Endothelial cell of umbilical vein (primary cell): ENCODE results near the gene RBM38. TPM values are rescaled to one million over a fixed set of nuclear protein-coding genes. Genes with fewer than 3 reads are reported as not detected.

ENCODE experiments used
- BruUV-seq: library from RNA; stranded (reverse); fragments of 400-500 nt; replicated peaks from 2 replicates; lab custom pipeline; 2021; lab: Mats Ljungman, UMichigan
- CTCF ChIA-PET: fragments of 300-600, 350-600 bp; sonication (Branson Sonifier 250); formaldehyde crosslinking; loops from one replicate; lab custom pipeline; 2021; ENCODE audit warnings: antibody characterized with exemption, inconsistent platforms; lab: Charles Lee
- POLR2A ChIA-PET: fragments of 300-600, 350-600 bp; sonication (Branson Sonifier 250); formaldehyde crosslinking; loops from one replicate; lab custom pipeline; 2021; ENCODE audit warnings: antibody characterized with exemption, inconsistent platforms; lab: Charles Lee
- DNase-seq: peaks from one replicate; pipeline ENCODE4 v3.0.0-alpha.2; 2011; ENCODE audit warnings: low read depth, low spot score
- FAIRE-seq: peaks from 2 replicates; lab custom pipeline; 2011; peaks lifted over from hg19 to GRCh38; lab: Jason Lieb, UNC
- H2AFZ ChIP-seq: 2 replicates; pipeline ENCODE4 v1.6.0; 2012; ENCODE audit warnings: low read depth, low read length, control low read depth, inconsistent platforms
- H3K27ac ChIP-seq: 2 replicates; pipeline ENCODE4 v1.5.1; 2011; ENCODE audit warnings: low read depth, mild to moderate bottlenecking, control low read depth, low read length, moderate library complexity; ENCODE audit not compliant: insufficient read depth
- H3K27me3 ChIP-seq, 2 experiments: 2 replicates each; pipeline versions ENCODE4 v1.6.0 to v1.6.1; 2011; ENCODE audit warnings: low read length in 2 of 2, mixed read lengths in 1 of 2; ENCODE audit not compliant: control insufficient read depth in 2 of 2, insufficient read depth in 2 of 2
- H3K36me3 ChIP-seq, 2 experiments: 2 replicates in 1 of 2; 3 replicates in 1 of 2; pipeline ENCODE4 v1.5.1; 2011; ENCODE audit warnings: low read length in 2 of 2, mild to moderate bottlenecking in 1 of 2, moderate library complexity in 1 of 2; ENCODE audit not compliant: control insufficient read depth in 2 of 2, insufficient read depth in 2 of 2; ENCODE audit errors: extremely low read depth in 1 of 2
- H3K4me1 ChIP-seq: 3 replicates; pipeline ENCODE4 v1.5.1; 2011; ENCODE audit warnings: mild to moderate bottlenecking, low read length; ENCODE audit not compliant: control insufficient read depth, insufficient read depth; ENCODE audit errors: extremely low read depth
- H3K4me2 ChIP-seq: 2 replicates; pipeline ENCODE4 v1.6.1; 2011; ENCODE audit warnings: low read length, control low read depth, mixed read lengths; ENCODE audit not compliant: insufficient read depth
- H3K4me3 ChIP-seq, 3 experiments: fragments of 200-600 bp in 1 of 3; sonication (generic), shearing (Covaris generic) in 1 of 3; replicated peaks in 1 of 3; 2 replicates each; pipeline ENCODE4 v1.5.1; 2011 to 2016; ENCODE audit warnings: control low read depth in 3 of 3, low read length in 3 of 3, mild to moderate bottlenecking in 2 of 3, inconsistent platforms in 1 of 3, low read depth in 1 of 3, moderate library complexity in 1 of 3; ENCODE audit not compliant: insufficient read depth in 1 of 3
- H3K79me2 ChIP-seq: 2 replicates; pipeline ENCODE4 v1.6.0; 2012; ENCODE audit warnings: low read length, inconsistent platforms; ENCODE audit not compliant: control insufficient read depth, insufficient read depth
- H3K9ac ChIP-seq: replicated peaks from 2 replicates; pipeline ENCODE3; 2011; ENCODE audit warnings: low read length, control low read depth; ENCODE audit not compliant: insufficient read depth; ENCODE audit errors: extremely low read depth
- H3K9me1 ChIP-seq: replicated peaks from 3 replicates; pipeline ENCODE4 v1.6.0; 2011; ENCODE audit warnings: mild to moderate bottlenecking, low read length; ENCODE audit not compliant: control insufficient read depth, insufficient read depth; ENCODE audit errors: extremely low read depth
- H3K9me3 ChIP-seq: replicated peaks from 2 replicates; pipeline ENCODE4 v1.5.1; 2012; ENCODE audit warnings: low read length, inconsistent platforms; ENCODE audit not compliant: control insufficient read depth, insufficient read depth
- H4K20me1 ChIP-seq: replicated peaks from 2 replicates; pipeline ENCODE3; 2011; ENCODE audit warnings: mild to moderate bottlenecking, low read length; ENCODE audit not compliant: control insufficient read depth, insufficient read depth; ENCODE audit errors: extremely low read depth
- FOS ChIP-seq: IDR thresholded peaks from 2 replicates; pipeline ENCODE4 v1.6.1; 2011; ENCODE audit warnings: mild to moderate bottlenecking, low read length, moderate library complexity, borderline replicate concordance; ENCODE audit not compliant: insufficient read depth
- JUN ChIP-seq: IDR thresholded peaks from 2 replicates; pipeline ENCODE4 v1.6.1; 2011; ENCODE audit warnings: borderline replicate concordance, low read depth; ENCODE audit not compliant: insufficient read length, insufficient read depth
- MAX ChIP-seq: IDR thresholded peaks from 2 replicates; pipeline ENCODE4 v1.6.1; 2011; ENCODE audit not compliant: insufficient read depth, insufficient read length
- MYC ChIP-seq: IDR thresholded peaks from one replicate; pipeline ENCODE4 v1.6.1; 2011; ENCODE audit warnings: mild to moderate bottlenecking, low read depth, low read length
- dilution Hi-C: fragments of 300-500 bp; cut with MboI; formaldehyde crosslinking; loops from one replicate; pipeline ENCODE4 v1.15.0; 2019; ENCODE audit warnings: low sequenced_read_pairs; ENCODE audit not compliant: extremely low pct_ligation_motif_present
- intact Hi-C: fragments of 100-400 bp; cut with micrococcal nuclease; formaldehyde crosslinking; loops from one replicate; pipeline ENCODE4 v1.10.0; 2022
- polyA plus RNA-seq, 4 experiments: library from polyadenylated mRNA; depleted of rRNA in 3 of 4; stranded (reverse) in 3 of 4; unstranded in 1 of 4; fragments of >200 nt; gene quantifications; 2 replicates each; pipeline versions ENCODE4 v1.2.1 to v1.2.3, GENCODE V29; 2011 to 2012; ENCODE audit warnings: missing spikeins in 1 of 4
- total RNA-seq: library from RNA; stranded (reverse); gene quantifications from 2 replicates; pipeline ENCODE4 v1.2.3, GENCODE V29; 2021
- TF ChIP-seq, protein P1 (sequence below), 2 donors: IDR thresholded peaks; 1 replicate in 1 of 2; 2 replicates in 1 of 2; pipeline ENCODE4 v1.5.1; 2011; ENCODE audit warnings: low read length in 2 of 2, mild to moderate bottlenecking in 2 of 2, moderate library complexity in 2 of 2, control low read depth in 1 of 2, inconsistent platforms in 1 of 2, low read depth in 1 of 2; ENCODE audit not compliant: insufficient read depth in 1 of 2; ENCODE audit errors: extremely low read depth in 1 of 2

Gene RBM38
- total and polyA plus RNA-seq, 2 donors (not counting 3 experiments of a cell fraction or from before 2014, with no cell fraction given), result 22.1 to 37.4 TPM

- no TSS peak for BruUV-seq
- no peaks in the 10 kb centered on the region for H3K79me2 ChIP-seq
- H3K4me3 ChIP-seq, result no peak overlapping the region
- H3K36me3 ChIP-seq, result no peaks in the 10 kb centered on the region
- H3K27me3 ChIP-seq, result no peaks in the 10 kb centered on the region
- ChIA-PET POLR2A (no interaction called here), CTCF (no interaction called here)
- H2AFZ ChIP-seq, result no peak overlapping the region
- no peak overlapping the region for H3K4me2 ChIP-seq
- H3K9me3 ChIP-seq, result no peaks in the 10 kb centered on the region
- TF ChIP-seq MAX (no peak), MYC (no peak), JUN (no peak), FOS (no peak)
- TF ChIP-seq, protein P1, sequence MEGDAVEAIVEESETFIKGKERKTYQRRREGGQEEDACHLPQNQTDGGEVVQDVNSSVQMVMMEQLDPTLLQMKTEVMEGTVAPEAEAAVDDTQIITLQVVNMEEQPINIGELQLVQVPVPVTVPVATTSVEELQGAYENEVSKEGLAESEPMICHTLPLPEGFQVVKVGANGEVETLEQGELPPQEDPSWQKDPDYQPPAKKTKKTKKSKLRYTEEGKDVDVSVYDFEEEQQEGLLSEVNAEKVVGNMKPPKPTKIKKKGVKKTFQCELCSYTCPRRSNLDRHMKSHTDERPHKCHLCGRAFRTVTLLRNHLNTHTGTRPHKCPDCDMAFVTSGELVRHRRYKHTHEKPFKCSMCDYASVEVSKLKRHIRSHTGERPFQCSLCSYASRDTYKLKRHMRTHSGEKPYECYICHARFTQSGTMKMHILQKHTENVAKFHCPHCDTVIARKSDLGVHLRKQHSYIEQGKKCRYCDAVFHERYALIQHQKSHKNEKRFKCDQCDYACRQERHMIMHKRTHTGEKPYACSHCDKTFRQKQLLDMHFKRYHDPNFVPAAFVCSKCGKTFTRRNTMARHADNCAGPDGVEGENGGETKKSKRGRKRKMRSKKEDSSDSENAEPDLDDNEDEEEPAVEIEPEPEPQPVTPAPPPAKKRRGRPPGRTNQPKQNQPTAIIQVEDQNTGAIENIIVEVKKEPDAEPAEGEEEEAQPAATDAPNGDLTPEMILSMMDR (IDR thresholded peaks at IDR 0.05; ENCODE audit: extremely low read depth in 1 of 2, insufficient read depth in 1 of 2, low read depth in 1 of 2, low read length in 2 of 2), result no peak
- H3K27ac ChIP-seq, result no peak overlapping the region
- DNase-seq, result no peak
- no peak overlapping the region for H3K9ac ChIP-seq
- dilution Hi-C loops (no loop called here), intact Hi-C loops (no loop called here)
- no peaks in the 10 kb centered on the region for H4K20me1 ChIP-seq
- H3K4me1 ChIP-seq, result no peaks in the 10 kb centered on the region
- no peaks in the 10 kb centered on the region for H3K9me1 ChIP-seq
- FAIRE-seq, result no peak
These were observed 24.6 kb downstream of the RBM38 start for GRCh38 chr20:57415771-57416170.
